GM19452 (cell line): ENCODE data around the gene APOBEC2.
"Not testable (repeated sequence)": the region's sequence is repeated elsewhere in the genome, so short reads cannot be mapped to it uniquely, and the experiment has no call there.

Source experiments
- ATAC-seq: cut with Tn5 transposase; IDR thresholded peaks from one replicate; pipeline ENCODE4 v1.9.1; 2021; ENCODE audit not compliant: unreplicated experiment

Gene APOBEC2

GRCh38 chr6:41053041-41053440 is at the start of gene APOBEC2:
Gene APOBEC2, plus strand, starts transcription at chr6:41053202. Its CDS starts 146 bp downstream, at chr6:41053348.
- ATAC-seq: no peak

DNA sequence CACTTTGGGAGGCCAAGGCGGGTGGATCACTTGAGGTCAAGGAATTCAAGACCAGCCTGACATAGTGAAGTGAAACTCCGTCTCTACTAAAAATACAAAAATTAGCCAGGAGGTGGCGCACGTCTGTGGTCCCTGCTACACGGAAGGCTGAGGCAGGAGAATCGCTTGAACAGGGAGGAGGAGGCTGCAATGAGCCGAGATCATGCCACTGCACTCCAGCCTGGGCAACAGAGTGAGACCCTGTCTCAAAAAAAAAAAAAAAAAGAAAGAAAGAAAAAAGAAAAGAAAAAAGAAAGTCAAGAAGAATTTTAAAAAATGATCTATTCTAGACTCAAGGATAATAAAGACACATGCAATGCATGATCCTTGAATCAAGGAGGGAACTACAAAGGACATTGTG is 46.8 kb upstream of the APOBEC2 start:
- ATAC-seq: not testable (repeated sequence)

- ATAC-seq: not testable (repeated sequence)
These were observed 46.0 kb upstream of the APOBEC2 start for GRCh38 chr6:41006980-41007379.

DNA sequence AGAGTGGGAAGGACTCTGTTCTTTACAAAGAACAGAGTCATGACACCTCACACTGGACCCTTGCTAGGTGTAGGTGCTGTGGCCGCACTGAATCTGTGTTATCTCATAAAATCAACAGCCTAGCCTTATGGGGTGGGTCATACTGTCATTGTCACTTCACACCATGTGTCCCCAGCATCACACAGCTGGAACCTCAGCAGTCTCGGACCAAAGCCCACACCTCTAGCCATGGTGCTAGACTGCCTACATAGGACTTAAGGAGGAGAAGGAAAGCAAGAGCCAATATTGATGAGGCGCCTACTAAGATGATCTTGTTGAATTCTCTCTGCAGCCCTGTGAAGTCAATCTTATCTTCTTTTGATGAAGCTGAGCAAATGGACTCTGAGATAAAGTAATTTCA is 45.0 kb upstream of the APOBEC2 start:
- no peak for ATAC-seq

- no peak for ATAC-seq
These were observed 43.3 kb upstream of the APOBEC2 start for GRCh38 chr6:41009669-41010068.

GRCh38 chr6:41011673-41012072 is 41.3 kb upstream of the APOBEC2 start:
- ATAC-seq: no peak

DNA sequence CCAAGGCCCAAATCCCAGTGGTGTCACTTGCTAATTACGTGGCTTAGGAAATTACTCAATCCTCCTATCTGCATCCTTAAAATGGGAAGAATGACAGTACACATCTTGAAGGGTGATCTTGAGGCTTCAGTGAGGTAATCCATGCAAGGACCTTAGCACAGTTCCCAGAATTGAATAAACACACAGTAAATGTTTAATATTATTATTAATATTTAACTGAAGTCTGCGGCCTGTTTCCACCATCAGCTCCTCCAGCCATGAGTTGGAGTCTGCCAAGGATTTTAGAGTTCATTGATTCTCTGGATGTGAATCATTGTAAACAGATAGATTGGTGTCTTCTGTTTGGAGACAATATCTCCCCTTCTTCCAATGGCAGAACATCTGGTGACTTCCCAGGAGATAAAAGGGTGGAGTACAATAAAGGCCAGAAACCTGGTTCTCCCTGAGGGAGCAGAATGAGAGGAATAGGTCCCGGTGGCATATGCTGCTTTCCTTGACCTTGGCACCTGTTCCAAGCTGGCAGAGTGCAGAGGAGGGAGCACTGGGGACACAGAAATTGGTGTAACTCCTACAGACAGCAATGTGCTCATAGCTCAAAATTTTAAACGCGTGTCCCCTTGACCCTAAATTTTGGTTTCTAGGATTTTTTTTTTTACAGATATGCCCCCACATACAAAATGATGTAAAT is 39.4 kb upstream of the APOBEC2 start:
- no peak for ATAC-seq

DNA sequence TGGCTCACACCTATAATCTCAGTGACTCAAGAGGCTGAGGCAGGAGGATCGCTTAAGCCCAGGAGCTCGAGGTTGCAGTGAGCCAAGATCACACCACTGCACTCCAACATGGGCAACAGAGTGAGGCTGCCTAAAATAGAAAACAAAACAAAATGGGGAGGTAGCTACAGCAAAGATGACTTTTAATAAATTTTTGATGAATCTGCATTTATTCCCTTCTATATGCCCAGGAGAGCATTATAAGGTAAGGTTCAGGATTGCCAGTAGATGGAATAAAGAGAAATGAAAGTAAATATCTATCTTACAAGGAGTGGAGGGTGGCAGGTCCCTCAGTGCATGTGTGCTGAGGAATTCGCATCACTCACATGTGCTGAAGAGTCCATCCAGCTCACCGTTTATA is 38.2 kb upstream of the APOBEC2 start:
- ATAC-seq: no peak

GRCh38 chr6:41015860-41016259 is 37.1 kb upstream of the APOBEC2 start:
- ATAC-seq: not testable (repeated sequence)

DNA sequence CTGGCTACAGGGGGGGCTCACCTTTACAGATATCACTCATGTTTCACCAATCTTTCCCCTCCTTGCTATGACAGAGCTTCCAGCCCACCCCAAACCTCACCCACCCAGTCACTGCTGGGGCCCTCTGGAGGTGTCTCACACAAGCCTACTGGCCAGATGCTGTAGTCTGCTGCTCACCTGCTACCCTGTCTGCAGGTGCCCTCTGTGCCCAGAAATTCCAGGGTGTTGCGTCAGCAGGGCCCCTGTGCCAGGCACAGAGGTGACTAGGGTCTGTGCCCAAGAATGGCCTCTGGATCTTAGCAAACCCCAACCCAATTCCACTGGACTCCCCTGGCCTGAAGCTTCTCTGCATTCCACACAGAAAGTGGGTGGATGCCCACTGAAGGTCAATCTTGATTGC is 35.3 kb upstream of the APOBEC2 start:
- no peak for ATAC-seq

DNA sequence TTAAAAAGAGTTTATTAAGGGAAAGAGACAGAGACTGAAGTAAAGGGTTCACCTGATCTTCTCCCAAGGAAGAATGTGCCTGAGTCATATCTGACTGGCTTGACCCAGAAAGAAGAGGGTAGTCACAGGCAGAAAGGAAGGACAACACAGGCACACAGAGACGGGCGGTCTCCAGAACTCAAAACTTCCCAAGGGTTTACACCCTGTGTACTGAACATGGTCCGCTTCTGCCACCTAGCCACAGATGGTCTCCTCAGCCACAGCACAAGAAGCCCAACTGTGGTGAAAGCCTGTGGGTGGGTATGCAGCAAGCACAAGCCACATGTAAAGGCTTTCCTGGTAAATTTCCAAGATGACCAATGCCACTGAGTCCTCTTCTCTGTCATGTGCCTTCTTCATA is 31.2 kb upstream of the APOBEC2 start:
- ATAC-seq: no peak

- ATAC-seq: no peak
These were observed 30.7 kb upstream of the APOBEC2 start for GRCh38 chr6:41022294-41022693.

- no peak for ATAC-seq
These were observed 29.9 kb upstream of the APOBEC2 start for GRCh38 chr6:41023114-41023513.

- ATAC-seq: no peak
These were observed 27.0 kb upstream of the APOBEC2 start for GRCh38 chr6:41025966-41026530.

- ATAC-seq: no peak
These were observed 25.8 kb upstream of the APOBEC2 start for GRCh38 chr6:41027241-41027640.

DNA sequence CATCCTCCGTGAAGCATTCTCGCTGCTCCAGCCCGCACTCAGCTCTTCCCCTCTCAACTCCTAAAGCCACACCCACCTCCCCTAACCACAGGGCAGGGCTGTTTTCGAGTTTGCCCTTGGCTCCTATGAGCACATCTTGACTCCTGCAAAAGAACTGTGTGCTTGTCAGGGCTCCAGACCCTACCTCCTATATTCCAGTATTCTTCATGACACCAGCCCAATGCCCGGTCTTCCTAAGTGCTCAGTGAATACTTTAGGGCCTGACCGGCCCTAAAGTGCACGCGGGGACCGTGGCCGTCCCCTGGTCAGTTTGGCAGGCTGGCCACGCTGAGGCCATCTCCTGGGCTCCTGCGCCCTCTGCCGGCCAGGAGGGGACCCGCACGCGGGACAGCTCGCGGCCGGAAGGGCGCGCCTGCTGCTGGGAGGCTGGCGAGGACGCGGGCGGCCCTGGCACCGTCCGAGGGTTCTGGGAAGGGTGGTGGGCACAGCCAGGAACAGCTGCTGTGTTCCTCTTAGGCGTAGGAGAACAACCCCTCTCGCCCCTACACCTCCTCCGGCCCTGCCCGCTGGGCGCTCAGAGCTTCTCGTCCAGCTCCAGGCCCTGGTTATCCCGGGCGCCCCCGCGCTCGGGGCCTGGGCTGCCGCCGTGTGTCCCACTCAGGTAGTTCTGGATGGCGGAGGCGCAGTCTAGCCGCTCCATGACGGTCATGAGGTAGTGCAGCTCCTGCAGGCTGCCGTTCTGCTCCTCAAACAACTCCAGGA is 25.0 kb upstream of the APOBEC2 start:
- peak; percentile 81 for ATAC-seq

GRCh38 chr6:41028561-41029412 is 24.2 kb upstream of the APOBEC2 start:
- ATAC-seq: peak; percentile 34

DNA sequence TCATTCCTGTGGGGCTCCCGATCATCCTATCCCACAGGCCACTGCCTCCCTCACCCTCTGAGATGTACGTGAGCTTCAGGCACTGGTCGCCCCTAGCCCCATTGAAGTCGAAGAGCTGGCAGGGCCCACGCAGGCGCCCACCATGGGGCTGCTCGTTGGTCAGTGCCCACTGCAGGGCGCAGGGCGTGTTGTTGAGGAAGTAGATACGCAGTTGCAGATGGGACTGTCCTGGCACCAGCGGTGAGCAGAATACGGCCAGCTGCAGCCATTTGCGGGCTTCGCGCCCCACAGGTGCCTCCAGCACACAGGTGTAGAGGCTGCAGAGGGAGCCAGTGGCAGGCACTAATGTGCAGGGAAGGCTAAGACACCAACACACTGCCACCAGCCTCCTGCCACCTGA is 20.2 kb upstream of the APOBEC2 start:
- ATAC-seq: no peak

DNA sequence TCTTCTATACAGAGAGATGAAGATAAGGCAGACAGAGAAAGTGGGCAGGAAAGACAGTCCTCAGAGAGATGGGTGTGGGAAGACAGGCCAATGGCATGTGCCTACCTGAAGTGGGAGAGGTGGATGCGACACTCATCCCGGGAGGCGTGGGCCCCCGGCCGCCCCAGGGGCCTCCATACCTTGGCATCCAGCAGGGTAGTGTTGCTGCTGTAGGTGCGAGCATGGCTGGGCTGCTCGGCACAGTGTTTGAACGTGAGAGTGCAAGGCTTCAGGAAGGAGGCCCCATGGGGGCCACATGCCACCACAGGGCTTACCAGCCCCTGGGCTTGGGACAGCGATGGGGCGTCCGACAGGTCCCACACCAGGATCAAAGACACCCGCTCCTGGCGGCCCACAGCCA is 19.2 kb upstream of the APOBEC2 start:
- no peak for ATAC-seq

GRCh38 chr6:41036186-41036585 is 16.8 kb upstream of the APOBEC2 start:
- no peak for ATAC-seq

- no peak for ATAC-seq
These were observed 16.4 kb upstream of the APOBEC2 start for GRCh38 chr6:41036601-41037000.
